ENCODE measurements around the gene LRRFIP1. TPM values are rescaled to one million over a fixed set of nuclear protein-coding genes. Genes with fewer than 3 reads are reported as not detected.

LRRFIP1 gene
- polyA plus RNA-seq, 1 experiment: 71.1 TPM

DNA sequence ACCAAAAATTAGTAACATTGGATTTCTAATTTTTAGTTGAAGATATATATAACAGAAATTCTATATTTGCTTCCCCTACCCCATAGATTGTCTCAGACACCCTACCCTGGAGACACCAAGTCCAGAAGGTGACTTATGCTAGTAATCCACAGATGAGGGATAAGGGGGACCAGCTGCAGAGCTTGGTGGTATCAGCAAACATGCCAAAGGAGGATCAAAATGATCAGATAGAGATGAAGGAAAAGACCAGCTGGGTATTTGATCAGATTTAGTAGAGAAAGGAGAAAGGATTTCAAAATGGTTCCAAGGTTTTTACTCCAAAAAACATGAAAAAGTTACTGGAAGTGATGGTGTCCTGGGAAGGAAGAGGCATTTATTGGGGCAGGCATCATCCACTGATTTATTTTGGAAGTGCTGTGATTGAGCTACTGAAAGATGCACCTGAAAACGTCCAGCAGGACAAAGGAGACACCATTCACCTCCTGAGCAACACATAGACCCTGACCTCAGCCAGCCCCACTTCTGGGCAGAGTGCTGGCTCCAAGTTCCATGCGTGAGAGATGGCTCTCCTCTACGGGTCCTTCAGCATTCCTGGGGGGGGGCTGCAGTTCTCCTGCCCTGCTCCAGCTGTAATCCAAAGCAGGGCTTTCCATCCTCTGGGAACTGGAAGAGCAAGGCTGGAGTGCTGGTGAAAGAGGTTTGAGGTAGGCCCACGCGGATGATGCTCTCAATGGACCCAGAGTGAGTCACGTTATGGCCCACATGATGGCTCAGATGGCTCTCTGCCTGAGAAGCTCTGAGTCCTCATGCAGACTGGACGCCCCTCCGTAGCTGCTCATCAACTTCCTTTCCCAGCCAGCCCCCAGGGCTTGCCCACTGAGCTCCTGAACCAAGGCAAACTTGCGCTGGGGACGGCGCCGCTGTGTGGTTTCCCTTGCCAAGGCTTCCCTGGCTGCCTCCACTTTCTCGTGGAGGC lies 3.7 kb upstream of the LRRFIP1 start:
- POLR2A ChIA-PET: no interaction called here
- TF ChIP-seq, protein P1, sequence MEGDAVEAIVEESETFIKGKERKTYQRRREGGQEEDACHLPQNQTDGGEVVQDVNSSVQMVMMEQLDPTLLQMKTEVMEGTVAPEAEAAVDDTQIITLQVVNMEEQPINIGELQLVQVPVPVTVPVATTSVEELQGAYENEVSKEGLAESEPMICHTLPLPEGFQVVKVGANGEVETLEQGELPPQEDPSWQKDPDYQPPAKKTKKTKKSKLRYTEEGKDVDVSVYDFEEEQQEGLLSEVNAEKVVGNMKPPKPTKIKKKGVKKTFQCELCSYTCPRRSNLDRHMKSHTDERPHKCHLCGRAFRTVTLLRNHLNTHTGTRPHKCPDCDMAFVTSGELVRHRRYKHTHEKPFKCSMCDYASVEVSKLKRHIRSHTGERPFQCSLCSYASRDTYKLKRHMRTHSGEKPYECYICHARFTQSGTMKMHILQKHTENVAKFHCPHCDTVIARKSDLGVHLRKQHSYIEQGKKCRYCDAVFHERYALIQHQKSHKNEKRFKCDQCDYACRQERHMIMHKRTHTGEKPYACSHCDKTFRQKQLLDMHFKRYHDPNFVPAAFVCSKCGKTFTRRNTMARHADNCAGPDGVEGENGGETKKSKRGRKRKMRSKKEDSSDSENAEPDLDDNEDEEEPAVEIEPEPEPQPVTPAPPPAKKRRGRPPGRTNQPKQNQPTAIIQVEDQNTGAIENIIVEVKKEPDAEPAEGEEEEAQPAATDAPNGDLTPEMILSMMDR (IDR thresholded peaks at IDR 0.05; ENCODE audit: low read depth, low read length): no peak
- no peak overlapping the region for H3K27ac ChIP-seq (ENCODE audit: low read depth, low read length)
- no peaks in the 10 kb centered on the region; the same call in 1 of the 2 replicates for H3K9me3 ChIP-seq (ENCODE audit: control insufficient read depth, insufficient read depth, low read length)
- CTCF ChIA-PET: interaction anchor here (1.4 to 3.0 kb wide), 2 partner anchors 10 to 122 kb away, joined by 3 to 12 read pairs; no protein-coding TSS in a partner anchor
- no peaks in the 10 kb centered on the region for H3K27me3 ChIP-seq (ENCODE audit: control insufficient read depth, insufficient read depth, low read length)
- DNase-seq (ENCODE audit: low read depth, low spot score): no peak
- H3K4me3 ChIP-seq (ENCODE audit: low read depth, low read length): no peak overlapping the region

DNA sequence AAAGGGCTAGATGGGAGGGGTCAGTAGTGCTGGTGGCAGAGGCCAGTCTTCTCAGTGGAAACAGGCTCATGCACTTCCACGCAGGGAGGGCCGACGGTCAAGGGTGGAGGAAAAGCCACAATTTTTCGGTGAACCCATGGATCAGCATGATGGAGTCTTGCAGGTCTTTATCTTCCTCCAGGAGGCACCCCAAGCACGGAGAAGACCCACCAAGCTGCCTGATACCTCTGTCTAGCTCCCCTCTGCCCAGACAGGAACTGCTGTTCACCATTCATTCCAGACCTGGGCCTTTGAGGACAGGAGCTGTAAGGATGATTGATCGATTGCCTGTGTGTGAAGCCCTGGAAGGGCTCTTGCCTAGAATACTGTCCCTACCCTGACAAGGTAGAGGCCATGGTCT lies 2.8 kb upstream of the LRRFIP1 start:
- Histone ChIP-seq H3K27ac (ENCODE audit: low read depth, low read length) (no peak overlapping the region), H3K9me3 (ENCODE audit: control insufficient read depth, insufficient read depth, low read length) (no peaks in the 10 kb centered on the region; the same call in 1 of the 2 replicates), H3K4me3 (ENCODE audit: low read depth, low read length) (no peak overlapping the region), H3K27me3 (ENCODE audit: control insufficient read depth, insufficient read depth, low read length) (no peaks in the 10 kb centered on the region)
- ChIA-PET CTCF (interaction anchor here (3.0 kb wide), 1 partner anchor 121 kb away, joined by 12 read pairs; no protein-coding TSS in a partner anchor), POLR2A (no interaction called here)
- TF ChIP-seq, protein P1 (IDR thresholded peaks at IDR 0.05; ENCODE audit: low read depth, low read length): no peak
- no peak for DNase-seq (ENCODE audit: low read depth, low spot score)

DNA sequence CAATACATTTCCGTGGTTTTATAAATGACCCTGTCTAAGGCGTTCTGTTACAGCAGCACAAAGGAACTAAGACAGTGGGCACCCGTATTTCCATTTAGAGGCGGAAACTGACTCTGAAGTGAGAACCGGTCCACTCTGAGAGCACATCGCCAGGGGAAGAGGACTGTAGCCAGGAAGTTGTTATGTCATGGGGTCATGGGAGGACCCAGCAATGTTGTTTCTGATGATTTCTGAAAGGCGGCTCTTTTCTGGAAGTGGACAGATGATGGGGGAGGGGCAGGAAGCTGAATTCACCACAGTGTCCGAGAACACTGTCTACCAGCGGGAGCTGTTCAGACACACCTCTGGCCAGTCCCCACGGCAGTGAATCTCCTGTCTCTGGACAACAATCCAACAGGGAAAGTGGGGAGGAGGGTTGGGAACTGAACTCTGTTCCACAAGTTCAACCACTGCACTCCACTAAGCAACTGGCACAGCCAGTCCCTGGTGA lies 2.1 kb upstream of the LRRFIP1 start:
- H3K9me3 ChIP-seq (ENCODE audit: control insufficient read depth, insufficient read depth, low read length): no peaks in the 10 kb centered on the region; the same call in 1 of the 2 replicates
- ChIA-PET CTCF (interaction anchor here (3.0 kb wide), 1 partner anchor 120 kb away, joined by 12 read pairs; no protein-coding TSS in a partner anchor), POLR2A (no interaction called here)
- TF ChIP-seq, protein P1 (IDR thresholded peaks at IDR 0.05; ENCODE audit: low read depth, low read length): no peak
- H3K27ac ChIP-seq (ENCODE audit: low read depth, low read length): no peak overlapping the region
- no peak for DNase-seq (ENCODE audit: low read depth, low spot score)
- H3K27me3 ChIP-seq (ENCODE audit: control insufficient read depth, insufficient read depth, low read length): no peaks in the 10 kb centered on the region
- no peak overlapping the region for H3K4me3 ChIP-seq (ENCODE audit: low read depth, low read length)

DNA sequence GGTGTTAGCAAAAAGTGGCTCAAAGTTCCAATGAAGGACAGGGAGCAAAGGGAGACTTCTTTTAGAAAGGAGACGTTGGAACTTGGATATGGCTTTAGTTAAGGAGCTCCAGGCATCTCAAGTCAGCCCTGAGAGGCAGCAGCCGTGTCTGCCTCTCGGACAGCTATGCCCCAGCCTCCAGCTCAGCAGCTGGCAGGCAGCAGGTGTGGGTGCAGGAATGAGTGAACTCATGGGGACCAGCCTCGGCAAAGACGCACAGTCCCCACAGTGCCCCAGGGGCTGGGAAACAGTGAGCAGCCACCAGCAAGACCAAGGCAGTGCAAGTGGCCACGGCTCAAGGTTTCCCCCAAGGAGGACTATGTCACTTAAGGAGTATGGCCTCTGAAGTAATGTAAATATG lies 1.6 kb upstream of the LRRFIP1 start:
- H3K27ac ChIP-seq (ENCODE audit: low read depth, low read length): no peak overlapping the region

More for the DNA sequence above, 1.6 kb upstream of the LRRFIP1 start:
- H3K27me3 ChIP-seq (ENCODE audit: control insufficient read depth, insufficient read depth, low read length): no peaks in the 10 kb centered on the region
- ChIA-PET CTCF (interaction anchor here (3.0 kb wide), 1 partner anchor 119 kb away, joined by 12 read pairs; no protein-coding TSS in a partner anchor), POLR2A (no interaction called here)
- no peak overlapping the region for H3K4me3 ChIP-seq (ENCODE audit: low read depth, low read length)
- no peaks in the 10 kb centered on the region; the same call in 1 of the 2 replicates for H3K9me3 ChIP-seq (ENCODE audit: control insufficient read depth, insufficient read depth, low read length)
- TF ChIP-seq, protein P1 (IDR thresholded peaks at IDR 0.05; ENCODE audit: low read depth, low read length): no peak
- no peak for DNase-seq (ENCODE audit: low read depth, low spot score)

Data from AG04450 (cell line).